Measurements from ENCODE around the gene CCDC71L.

The CCDC71L gene

DNA sequence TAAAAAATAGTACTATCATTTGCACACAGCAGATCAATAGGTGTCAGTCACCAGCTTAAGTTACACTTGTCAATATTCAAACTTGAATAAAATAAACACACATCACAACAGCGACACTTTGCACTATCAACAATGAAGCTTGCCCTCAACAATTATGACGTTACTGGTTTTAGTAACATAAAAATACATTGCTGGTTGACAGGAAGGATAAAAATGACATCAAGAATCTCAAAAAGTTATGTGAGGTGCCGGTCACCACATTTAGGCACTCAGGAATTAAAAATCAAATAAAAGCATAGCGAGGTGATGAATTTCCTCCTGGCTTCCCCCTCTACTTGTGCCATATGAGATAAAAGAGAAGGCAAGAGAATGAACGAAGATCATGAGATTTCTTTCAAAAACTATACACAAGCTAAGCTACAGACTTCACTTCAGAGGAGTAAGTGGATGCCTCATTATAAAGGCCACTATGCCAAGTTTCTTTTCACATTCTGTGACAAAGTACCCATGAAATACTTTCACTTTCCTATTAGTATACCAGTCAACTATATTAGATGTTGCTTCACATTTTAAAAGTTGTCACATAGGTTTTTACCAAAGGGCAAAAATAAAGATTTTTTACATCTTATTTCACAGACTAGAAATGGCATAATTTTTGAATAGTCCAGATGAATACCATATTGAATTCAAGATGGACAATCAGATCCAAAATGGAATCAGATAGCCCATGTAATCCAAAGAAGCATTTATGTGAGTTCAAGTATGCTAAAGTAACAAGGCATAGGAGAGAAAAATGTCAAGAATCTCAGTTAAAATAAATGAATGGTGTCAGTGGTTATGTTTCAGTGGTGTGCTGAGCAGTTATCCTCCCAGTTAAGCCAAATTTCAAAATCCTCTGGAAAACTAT is 3.6 kb downstream of the CCDC71L start:
- TF ChIP-seq, protein P1, sequence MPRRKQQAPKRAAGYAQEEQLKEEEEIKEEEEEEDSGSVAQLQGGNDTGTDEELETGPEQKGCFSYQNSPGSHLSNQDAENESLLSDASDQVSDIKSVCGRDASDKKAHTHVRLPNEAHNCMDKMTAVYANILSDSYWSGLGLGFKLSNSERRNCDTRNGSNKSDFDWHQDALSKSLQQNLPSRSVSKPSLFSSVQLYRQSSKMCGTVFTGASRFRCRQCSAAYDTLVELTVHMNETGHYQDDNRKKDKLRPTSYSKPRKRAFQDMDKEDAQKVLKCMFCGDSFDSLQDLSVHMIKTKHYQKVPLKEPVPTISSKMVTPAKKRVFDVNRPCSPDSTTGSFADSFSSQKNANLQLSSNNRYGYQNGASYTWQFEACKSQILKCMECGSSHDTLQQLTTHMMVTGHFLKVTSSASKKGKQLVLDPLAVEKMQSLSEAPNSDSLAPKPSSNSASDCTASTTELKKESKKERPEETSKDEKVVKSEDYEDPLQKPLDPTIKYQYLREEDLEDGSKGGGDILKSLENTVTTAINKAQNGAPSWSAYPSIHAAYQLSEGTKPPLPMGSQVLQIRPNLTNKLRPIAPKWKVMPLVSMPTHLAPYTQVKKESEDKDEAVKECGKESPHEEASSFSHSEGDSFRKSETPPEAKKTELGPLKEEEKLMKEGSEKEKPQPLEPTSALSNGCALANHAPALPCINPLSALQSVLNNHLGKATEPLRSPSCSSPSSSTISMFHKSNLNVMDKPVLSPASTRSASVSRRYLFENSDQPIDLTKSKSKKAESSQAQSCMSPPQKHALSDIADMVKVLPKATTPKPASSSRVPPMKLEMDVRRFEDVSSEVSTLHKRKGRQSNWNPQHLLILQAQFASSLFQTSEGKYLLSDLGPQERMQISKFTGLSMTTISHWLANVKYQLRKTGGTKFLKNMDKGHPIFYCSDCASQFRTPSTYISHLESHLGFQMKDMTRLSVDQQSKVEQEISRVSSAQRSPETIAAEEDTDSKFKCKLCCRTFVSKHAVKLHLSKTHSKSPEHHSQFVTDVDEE (CRISPR knock-in tag; IDR thresholded peaks at IDR 0.05): no peak
- TF ChIP-seq, protein P2, sequence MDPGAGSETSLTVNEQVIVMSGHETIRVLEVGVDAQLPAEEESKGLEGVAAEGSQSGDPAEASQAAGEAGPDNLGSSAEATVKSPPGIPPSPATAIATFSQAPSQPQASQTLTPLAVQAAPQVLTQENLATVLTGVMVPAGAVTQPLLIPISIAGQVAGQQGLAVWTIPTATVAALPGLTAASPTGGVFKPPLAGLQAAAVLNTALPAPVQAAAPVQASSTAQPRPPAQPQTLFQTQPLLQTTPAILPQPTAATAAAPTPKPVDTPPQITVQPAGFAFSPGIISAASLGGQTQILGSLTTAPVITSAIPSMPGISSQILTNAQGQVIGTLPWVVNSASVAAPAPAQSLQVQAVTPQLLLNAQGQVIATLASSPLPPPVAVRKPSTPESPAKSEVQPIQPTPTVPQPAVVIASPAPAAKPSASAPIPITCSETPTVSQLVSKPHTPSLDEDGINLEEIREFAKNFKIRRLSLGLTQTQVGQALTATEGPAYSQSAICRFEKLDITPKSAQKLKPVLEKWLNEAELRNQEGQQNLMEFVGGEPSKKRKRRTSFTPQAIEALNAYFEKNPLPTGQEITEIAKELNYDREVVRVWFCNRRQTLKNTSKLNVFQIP (CRISPR knock-in tag; IDR thresholded peaks at IDR 0.05; ENCODE audit: borderline replicate concordance, low read depth): peak; percentile 39; the same call in 1 of the 2 replicates
- ATAC-seq: no peak

DNA sequence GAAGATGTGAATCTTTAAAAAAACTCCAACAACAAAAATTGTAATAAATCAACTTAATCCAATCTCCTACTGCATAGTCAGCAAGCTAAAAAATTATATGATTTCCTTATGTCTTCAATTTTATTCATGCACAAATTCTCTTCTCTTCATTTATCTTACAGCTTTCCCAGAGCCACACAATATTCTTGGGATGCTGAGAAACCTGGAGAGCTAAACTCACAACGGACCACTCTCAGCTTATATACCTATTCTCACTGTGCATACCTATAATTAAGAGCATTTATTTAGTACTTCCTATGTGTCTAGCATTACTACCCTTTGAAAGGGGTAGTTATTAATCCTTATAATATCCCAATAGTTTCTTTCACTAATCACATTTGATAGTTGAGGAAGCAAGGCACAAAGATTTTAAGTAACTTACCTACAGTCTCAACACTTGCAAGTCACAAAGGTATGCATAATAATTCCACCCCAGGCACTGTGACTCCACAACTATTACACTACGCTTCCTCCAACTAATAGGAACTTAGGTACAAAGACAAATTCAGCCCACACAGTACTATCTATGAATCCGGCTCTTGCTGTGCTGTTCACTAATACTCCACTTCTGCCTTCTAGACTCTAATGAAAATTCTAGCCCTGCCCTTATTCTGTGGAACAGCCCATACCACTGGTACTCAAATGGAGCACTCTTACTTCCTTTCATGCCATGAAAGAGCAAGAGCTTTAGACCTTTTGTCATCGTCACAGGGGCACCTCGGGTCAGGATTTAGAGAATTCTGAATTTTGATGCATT is 5.1 kb downstream of the CCDC71L start:
- TF ChIP-seq, protein P1 (CRISPR knock-in tag; IDR thresholded peaks at IDR 0.05): no peak
- TF ChIP-seq RARB (CRISPR knock-in tag; IDR thresholded peaks at IDR 0.05) (no peak), ESRRG (CRISPR knock-in tag; IDR thresholded peaks at IDR 0.05) (0 out of 2 replicates have a peak, but pooled peaks have one; percentile 43), GLIS3 (CRISPR knock-in tag; IDR thresholded peaks at IDR 0.05) (peak; percentile 76; the same call in 1 of the 2 replicates)
- TF ChIP-seq, protein P3, sequence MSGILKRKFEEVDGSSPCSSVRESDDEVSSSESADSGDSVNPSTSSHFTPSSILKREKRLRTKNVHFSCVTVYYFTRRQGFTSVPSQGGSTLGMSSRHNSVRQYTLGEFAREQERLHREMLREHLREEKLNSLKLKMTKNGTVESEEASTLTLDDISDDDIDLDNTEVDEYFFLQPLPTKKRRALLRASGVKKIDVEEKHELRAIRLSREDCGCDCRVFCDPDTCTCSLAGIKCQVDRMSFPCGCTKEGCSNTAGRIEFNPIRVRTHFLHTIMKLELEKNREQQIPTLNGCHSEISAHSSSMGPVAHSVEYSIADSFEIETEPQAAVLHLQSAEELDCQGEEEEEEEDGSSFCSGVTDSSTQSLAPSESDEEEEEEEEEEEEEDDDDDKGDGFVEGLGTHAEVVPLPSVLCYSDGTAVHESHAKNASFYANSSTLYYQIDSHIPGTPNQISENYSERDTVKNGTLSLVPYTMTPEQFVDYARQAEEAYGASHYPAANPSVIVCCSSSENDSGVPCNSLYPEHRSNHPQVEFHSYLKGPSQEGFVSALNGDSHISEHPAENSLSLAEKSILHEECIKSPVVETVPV (CRISPR knock-in tag; IDR thresholded peaks at IDR 0.05): 0 out of 2 replicates have a peak, but pooled peaks have one; percentile 34
- no peak for ATAC-seq

DNA sequence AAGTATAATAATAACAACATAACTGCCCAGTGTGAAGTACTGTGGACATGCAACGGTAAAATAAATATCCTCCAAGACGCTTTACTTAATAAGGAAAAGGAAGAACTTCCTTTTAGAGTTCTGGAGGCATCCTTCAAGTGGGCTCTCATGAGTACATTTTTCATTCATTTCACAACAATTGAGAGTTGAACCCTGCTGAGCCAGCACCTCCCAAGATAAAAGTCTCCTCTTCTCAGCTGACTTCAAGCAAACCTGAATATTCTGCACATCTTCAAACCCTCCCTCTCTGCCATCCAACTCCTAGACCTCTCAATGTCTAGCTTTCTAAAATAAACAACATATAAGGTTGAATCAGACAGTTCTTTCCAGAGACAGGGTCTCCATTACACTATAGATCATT is 7.5 kb downstream of the CCDC71L start:
- ATAC-seq: no peak
- TF ChIP-seq SNAI2 (CRISPR knock-in tag; IDR thresholded peaks at IDR 0.05) (no peak), PPARA (CRISPR knock-in tag; IDR thresholded peaks at IDR 0.05; ENCODE audit: borderline replicate concordance) (no peak), ZNF70 (CRISPR knock-in tag; IDR thresholded peaks at IDR 0.05) (no peak), OSR1 (CRISPR knock-in tag; IDR thresholded peaks at IDR 0.05) (no peak), TOX (CRISPR knock-in tag; IDR thresholded peaks at IDR 0.05; ENCODE audit: borderline replicate concordance) (no peak), ARNTL (CRISPR knock-in tag; IDR thresholded peaks at IDR 0.05; ENCODE audit: borderline replicate concordance, low read depth) (no peak), ZNF8 (CRISPR knock-in tag; IDR thresholded peaks at IDR 0.05) (no peak), ZC3H10 (CRISPR knock-in tag; IDR thresholded peaks at IDR 0.05) (no peak), GLIS3 (CRISPR knock-in tag; IDR thresholded peaks at IDR 0.05) (no peak), ZFP30 (CRISPR knock-in tag; IDR thresholded peaks at IDR 0.05) (no peak), CSDC2 (CRISPR knock-in tag; IDR thresholded peaks at IDR 0.05) (no peak), ISL1 (CRISPR knock-in tag; IDR thresholded peaks at IDR 0.05) (no peak), BACH2 (CRISPR knock-in tag; IDR thresholded peaks at IDR 0.05; ENCODE audit: borderline replicate concordance) (no peak), ZNF565 (CRISPR knock-in tag; conservative IDR thresholded peaks at IDR 0.05; ENCODE audit: low read depth) (no peak), RARB (CRISPR knock-in tag; IDR thresholded peaks at IDR 0.05) (no peak), ESRRG (CRISPR knock-in tag; IDR thresholded peaks at IDR 0.05) (no peak)
- TF ChIP-seq, protein P3 (CRISPR knock-in tag; IDR thresholded peaks at IDR 0.05): no peak
- TF ChIP-seq, protein P4, sequence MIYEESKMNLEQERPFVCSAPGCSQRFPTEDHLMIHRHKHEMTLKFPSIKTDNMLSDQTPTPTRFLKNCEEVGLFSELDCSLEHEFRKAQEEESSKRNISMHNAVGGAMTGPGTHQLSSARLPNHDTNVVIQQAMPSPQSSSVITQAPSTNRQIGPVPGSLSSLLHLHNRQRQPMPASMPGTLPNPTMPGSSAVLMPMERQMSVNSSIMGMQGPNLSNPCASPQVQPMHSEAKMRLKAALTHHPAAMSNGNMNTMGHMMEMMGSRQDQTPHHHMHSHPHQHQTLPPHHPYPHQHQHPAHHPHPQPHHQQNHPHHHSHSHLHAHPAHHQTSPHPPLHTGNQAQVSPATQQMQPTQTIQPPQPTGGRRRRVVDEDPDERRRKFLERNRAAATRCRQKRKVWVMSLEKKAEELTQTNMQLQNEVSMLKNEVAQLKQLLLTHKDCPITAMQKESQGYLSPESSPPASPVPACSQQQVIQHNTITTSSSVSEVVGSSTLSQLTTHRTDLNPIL (CRISPR knock-in tag; IDR thresholded peaks at IDR 0.05; ENCODE audit: low read depth): no peak
- TF ChIP-seq, protein P1 (CRISPR knock-in tag; IDR thresholded peaks at IDR 0.05): no peak
